Measurements from ENCODE around the gene RFX2. TPM values are rescaled to one million over a fixed set of nuclear protein-coding genes. Genes with fewer than 3 reads are reported as not detected.

RFX2 gene
- total RNA-seq, 1 donor from 2014 or later: 3.2 TPM

- H3K27me3 Mint-ChIP-seq (ENCODE audit: low read depth, unreplicated experiment): no peaks in the 10 kb centered on the region
- DNase-seq (ENCODE audit: low read depth) (no peak), FAIRE-seq (no peak)
- Histone ChIP-seq H3K9ac (ENCODE audit: low read length) (peak overlapping the region; percentile 97), H3K4me2 (ENCODE audit: low read length) (peak overlapping the region; percentile 86), H3K27me3 (ENCODE audit: insufficient read depth, low read length) (no peaks in the 10 kb centered on the region), H3K9me3 (ENCODE audit: insufficient read depth, low read depth, low read length) (no peaks in the 10 kb centered on the region), H3K4me3 (ENCODE audit: insufficient read depth, low read depth, low read length) (peak overlapping the region; percentile 80), H3K4me1 (ENCODE audit: insufficient read depth, low read length) (peaks cover 30% of the 10 kb centered on the region), H3K79me2 (ENCODE audit: insufficient read depth, low read length) (peaks cover 45% of the 10 kb centered on the region), H3K27ac (ENCODE audit: low read depth, low read length) (peak overlapping the region; percentile 66), H3K36me3 (ENCODE audit: insufficient read depth, low read length) (peaks cover 3% of the 10 kb centered on the region), H4K20me1 (ENCODE audit: insufficient read depth, low read length) (peaks cover 31% of the 10 kb centered on the region), H2AFZ (ENCODE audit: low read depth, low read length) (peak overlapping the region; percentile 85)
- H3K4me3 Mint-ChIP-seq (ENCODE audit: unreplicated experiment): peak overlapping the region; percentile 98
- H3K9me3 Mint-ChIP-seq (ENCODE audit: unreplicated experiment): peaks cover 3% of the 10 kb centered on the region
- H3K27ac Mint-ChIP-seq (ENCODE audit: unreplicated experiment): no peak overlapping the region
- no peak for TF ChIP-seq EZH2 (IDR thresholded peaks at IDR 0.05; ENCODE audit: insufficient read depth, low read length)
- TF ChIP-seq CTCF (IDR thresholded peaks at IDR 0.05; ENCODE audit: insufficient read depth, low read depth, low read length): no peak
- peaks cover 17% of the 10 kb centered on the region for H3K4me1 Mint-ChIP-seq (ENCODE audit: low read depth, unreplicated experiment)
- peaks cover 8% of the 10 kb centered on the region for H3K36me3 Mint-ChIP-seq (ENCODE audit: low read depth, unreplicated experiment)
These were observed 131.4 kb downstream of the RFX2 start for GRCh38 chr19:5978606-5979552.

DNA sequence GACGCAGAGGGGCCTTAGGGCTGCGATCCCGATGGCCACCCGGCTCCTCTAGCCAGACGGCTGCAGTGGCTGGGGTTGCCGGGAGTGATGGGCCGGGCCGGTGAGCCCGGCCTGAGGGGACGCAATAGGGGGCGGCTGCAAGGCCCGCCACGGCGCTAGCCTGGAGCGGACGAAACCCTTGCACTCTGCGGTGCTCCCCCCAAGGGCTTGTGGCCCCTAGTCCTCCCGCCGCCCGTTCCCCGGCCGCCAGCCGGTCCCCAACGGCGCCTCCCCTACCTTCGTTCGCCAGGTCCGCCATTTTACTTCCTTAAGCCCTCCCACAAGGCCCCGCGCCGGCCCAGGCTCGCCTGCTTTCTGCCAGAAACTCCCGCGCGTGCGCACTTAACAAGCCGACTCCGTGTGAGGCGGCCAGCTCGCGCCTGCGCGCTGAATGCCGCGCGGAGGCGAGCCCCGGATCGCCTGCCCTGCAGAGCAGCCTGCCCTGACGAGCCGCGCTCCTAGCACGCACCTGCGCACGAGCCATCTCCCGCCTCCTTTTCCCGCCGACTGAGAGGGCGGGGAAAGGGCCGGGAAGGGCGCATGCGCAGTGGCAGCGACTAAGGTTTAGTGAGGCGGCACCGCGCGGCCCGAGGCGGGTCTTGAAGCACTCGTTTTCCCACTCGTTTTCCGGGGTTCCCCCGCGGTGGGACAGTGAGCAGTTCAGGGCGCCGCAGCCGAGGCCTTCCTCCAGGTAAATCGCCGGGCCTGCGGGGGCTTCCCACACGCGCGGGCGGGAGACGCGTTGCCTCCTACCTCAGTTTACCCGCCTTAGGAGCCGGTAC, 132.3 kb downstream of the RFX2 start, which contains the start of gene RANBP3:
RANBP3 (minus strand) TSS at position 356 of the 821 bp plus-strand sequence; CDS start at position 298, 58 bp downstream.
- Histone ChIP-seq H3K27ac (ENCODE audit: low read depth, low read length) (peak within 1 kb of the TSS; percentile 75), H2AFZ (ENCODE audit: low read depth, low read length) (peak within 1 kb of the TSS; percentile 85), H4K20me1 (ENCODE audit: insufficient read depth, low read length) (peaks cover 40% of the 10 kb centered on the region), H3K4me3 (ENCODE audit: insufficient read depth, low read depth, low read length) (peak within 1 kb of the TSS; percentile 80), H3K4me2 (ENCODE audit: low read length) (peak within 1 kb of the TSS; percentile 92), H3K4me1 (ENCODE audit: insufficient read depth, low read length) (peaks cover 35% of the 10 kb centered on the region), H3K79me2 (ENCODE audit: insufficient read depth, low read length) (peaks cover 54% of the 10 kb centered on the region), H3K27me3 (ENCODE audit: insufficient read depth, low read length) (no peaks in the 10 kb centered on the region), H3K9me3 (ENCODE audit: insufficient read depth, low read depth, low read length) (no peaks in the 10 kb centered on the region), H3K9ac (ENCODE audit: low read length) (peak within 1 kb of the TSS; percentile 97), H3K36me3 (ENCODE audit: insufficient read depth, low read length) (peaks cover 3% of the 10 kb centered on the region)
- no peak for FAIRE-seq
- no peaks in the 10 kb centered on the region for H3K27me3 Mint-ChIP-seq (ENCODE audit: low read depth, unreplicated experiment)
- H3K9me3 Mint-ChIP-seq (ENCODE audit: unreplicated experiment): peaks cover 3% of the 10 kb centered on the region
- TF ChIP-seq CTCF (IDR thresholded peaks at IDR 0.05; ENCODE audit: insufficient read depth, low read depth, low read length) (no peak), EZH2 (IDR thresholded peaks at IDR 0.05; ENCODE audit: insufficient read depth, low read length) (no peak)
- DNase-seq (ENCODE audit: low read depth): peak; percentile 91
- peak within 1 kb of the TSS; percentile 98 for H3K4me3 Mint-ChIP-seq (ENCODE audit: unreplicated experiment)
- H3K36me3 Mint-ChIP-seq (ENCODE audit: low read depth, unreplicated experiment): peaks cover 8% of the 10 kb centered on the region
- H3K27ac Mint-ChIP-seq (ENCODE audit: unreplicated experiment): peak within 1 kb of the TSS; percentile 86
- H3K4me1 Mint-ChIP-seq (ENCODE audit: low read depth, unreplicated experiment): peaks cover 17% of the 10 kb centered on the region
